ENCODE data around the gene EXOSC10.
A peak's percentile ranks its signal among the peaks of the same experiment; 100 is the strongest.
"Not testable (repeated sequence)": the region's sequence is repeated elsewhere in the genome, so short reads cannot be mapped to it uniquely, and the experiment has no call there.

EXOSC10 gene

DNA sequence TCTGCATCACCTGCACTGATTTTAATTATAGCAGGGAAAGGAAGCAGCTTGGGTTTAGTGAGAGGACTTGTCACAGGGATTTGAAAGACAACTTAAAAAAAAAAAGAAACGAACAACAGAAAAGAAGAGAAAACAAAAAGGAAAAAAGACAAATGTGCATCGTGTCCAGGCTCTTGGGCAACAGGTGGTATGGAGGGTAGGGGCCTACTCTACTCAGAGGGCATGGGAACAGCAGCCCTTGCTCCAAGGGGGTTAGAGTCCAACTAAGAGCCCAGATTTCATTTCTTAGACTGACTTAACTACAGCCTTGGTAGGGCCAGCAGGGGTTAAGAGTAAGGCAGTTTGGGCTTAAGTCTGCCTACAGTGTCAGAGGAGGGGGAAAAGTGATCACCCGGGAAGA, 15.3 kb upstream of the EXOSC10 start:
- DNase-seq (ENCODE audit: insufficient read length, low spot score) (no peak), FAIRE-seq (no peak)

- DNase-seq (ENCODE audit: insufficient read length, low spot score), result no peak
- no peak for FAIRE-seq
These were observed 9.5 kb upstream of the EXOSC10 start for GRCh38 chr1:11109047-11109760.

DNA sequence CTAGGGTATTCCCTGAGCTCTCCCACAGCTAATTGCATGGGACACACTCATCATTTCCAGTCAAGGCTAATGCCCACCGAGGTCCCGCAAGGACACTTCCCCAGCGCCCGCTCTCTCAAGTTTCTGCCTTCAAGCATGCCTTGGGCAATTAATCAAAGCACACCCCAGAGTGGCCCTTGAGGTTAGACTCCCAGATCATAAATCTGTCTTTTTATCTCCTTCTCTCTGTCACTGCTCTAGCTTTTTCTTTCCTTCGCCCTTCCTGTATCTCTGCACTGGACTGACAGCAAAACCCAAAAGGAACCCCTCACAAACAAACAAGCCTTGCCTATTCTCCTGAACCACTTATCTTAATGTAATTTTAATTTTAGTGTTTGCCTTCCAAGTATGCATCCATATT, 7.9 kb upstream of the EXOSC10 start:
- FAIRE-seq (no peak), DNase-seq (ENCODE audit: insufficient read length, low spot score) (no peak)

DNA sequence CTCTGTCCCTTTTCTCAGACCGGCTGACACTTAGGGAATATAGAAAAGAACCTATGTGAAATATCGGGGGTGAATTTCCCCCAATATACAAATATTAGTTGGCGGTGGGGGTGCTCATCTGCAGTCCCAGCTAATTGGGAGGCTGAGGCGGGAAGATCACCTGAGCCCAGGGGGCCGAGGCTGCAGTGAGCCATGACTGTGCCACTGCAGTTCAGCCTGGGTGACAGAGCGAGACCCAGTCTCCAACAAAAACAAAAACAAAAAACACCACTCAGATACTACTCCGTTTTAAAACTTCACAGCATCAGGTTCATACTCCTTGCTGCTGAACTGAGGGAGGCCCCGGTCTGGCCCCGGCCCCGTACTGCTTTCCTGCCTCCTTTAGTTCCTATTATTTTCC, 5.9 kb upstream of the EXOSC10 start:
- DNase-seq (ENCODE audit: insufficient read length, low spot score) (no peak), FAIRE-seq (no peak)

GRCh38 chr1:11101347-11101746, 1.7 kb upstream of the EXOSC10 start:
- FAIRE-seq, result no peak
- no peak for DNase-seq (ENCODE audit: insufficient read length, low spot score)

DNA sequence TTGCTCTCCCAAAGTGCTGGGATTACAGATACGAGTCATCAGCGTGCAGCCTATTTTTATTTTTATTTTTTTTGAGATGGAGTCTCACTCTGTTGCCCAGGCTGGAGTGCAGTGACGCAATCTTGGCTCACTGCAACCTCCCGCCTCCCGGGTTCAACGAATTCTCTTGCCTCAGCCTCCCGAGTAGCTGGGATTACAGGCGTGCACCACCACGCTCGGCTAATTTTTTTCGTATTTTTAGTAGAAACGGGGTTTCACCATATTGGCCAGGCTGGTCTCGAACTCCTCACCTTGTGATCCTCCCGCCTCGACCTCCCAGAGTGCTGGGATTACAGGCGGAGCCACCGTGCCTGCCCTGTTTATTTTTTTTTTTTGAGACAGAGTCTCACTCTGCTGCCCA, 1.1 kb upstream of the EXOSC10 start:
- FAIRE-seq; DNase-seq (ENCODE audit: insufficient read length, low spot score): not testable (repeated sequence)

DNA sequence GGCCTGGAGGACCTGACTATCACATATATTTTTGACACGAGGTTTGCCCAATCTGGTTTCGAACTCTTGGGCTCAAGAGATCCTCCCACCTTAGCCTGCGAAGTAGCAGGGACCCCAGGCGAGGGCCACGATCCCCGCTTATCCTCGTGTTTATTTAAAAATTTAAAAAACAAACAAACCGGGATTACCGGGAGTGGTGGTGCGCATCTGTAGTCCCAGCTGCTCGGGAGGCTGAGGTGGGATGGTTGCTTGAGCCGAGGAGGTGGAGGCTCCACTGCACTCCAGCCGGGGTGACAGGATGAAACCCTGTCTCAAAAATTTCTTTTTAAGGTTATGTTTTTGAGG, 452 bp upstream of the EXOSC10 start:
- FAIRE-seq (no peak), DNase-seq (ENCODE audit: insufficient read length, low spot score) (no peak)

DNA sequence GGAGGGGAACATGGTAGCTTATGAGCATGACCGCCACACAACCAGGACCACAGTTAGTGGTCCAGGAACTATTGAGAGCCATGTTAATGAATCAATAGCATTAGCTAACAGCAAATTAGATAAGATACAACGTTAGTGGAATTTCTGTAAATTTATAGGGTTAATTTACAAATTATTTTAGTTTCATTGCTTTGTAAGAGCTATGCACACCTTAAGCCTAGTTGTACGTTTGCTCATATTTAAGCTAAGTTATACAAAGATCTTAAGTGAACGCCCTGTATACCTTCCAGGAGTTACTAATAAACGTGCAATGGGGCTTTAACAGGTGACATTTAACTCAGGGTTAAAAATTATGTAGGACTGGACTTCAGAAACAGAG, 749 bp downstream of the EXOSC10 start:
- no peak for DNase-seq (ENCODE audit: insufficient read length, low spot score)
- peak; percentile 87 for FAIRE-seq

GRCh38 chr1:11083784-11084183, 15.9 kb downstream of the EXOSC10 start:
- DNase-seq (ENCODE audit: insufficient read length, low spot score); FAIRE-seq: not testable (repeated sequence)

DNA sequence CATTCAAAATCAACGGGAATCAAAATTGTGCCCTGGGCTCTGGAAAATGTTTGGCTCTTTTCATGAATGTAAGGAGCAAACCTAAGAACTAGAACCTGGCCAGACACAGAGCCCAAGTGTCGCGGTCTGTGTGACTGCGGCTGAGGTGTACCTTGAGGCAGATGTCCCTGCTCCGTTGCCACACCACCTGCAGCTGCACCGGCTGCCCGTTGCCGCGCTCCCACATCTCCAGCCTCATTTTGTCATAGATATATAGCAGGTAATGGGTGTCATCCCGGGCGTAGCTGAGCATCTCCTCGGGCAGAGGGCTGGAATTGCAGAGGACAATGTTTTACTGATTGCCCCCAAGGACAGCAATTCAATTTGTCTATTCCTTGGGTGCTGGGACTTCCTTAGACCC, 18.7 kb downstream of the EXOSC10 start:
- DNase-seq (ENCODE audit: insufficient read length, low spot score) (no peak), FAIRE-seq (no peak)

DNA sequence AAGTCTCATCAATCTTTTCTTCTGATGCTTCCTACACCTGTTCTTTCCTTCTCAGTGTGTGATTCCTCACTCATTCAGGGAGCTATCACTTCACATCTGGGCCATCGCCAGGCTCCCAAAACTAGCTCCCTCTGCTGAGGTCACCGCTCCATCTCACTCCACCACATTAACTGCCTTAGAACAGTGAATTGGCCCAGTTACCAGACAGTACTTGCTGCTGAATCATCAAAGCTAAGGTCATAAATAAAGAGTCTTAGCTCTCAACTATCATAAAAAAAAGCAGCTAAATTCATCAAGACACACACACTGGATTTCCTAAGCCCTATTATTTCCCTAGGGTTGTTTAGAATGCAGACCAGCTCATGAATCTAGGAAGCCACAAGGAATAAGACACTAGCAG, 21.0 kb downstream of the EXOSC10 start:
- DNase-seq (ENCODE audit: insufficient read length, low spot score) (no peak), FAIRE-seq (no peak)

DNA sequence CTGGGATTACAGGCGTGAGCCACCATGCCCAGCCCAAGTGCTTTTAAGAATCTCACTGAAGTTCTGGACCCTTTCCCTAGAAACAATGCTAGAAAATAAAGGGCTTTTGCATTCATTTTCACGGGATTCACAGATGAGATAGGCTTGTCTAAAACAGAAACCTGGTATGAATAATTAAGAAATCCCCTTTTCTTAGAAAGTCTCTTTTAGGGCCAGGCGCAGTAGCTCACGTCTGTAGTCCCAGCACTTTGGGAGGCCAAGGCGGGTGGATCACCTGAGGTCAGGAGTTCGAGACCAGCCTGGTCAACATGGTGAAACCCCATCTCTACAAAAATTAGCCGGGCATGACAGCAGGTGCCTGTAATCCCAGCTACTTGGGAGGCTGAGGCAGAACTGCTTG, 26.3 kb downstream of the EXOSC10 start:
- not testable (repeated sequence) for FAIRE-seq; DNase-seq (ENCODE audit: insufficient read length, low spot score)

GRCh38 chr1:11072216-11072917, 27.3 kb downstream of the EXOSC10 start:
- no peak for DNase-seq (ENCODE audit: insufficient read length, low spot score)
- FAIRE-seq, result no peak

DNA sequence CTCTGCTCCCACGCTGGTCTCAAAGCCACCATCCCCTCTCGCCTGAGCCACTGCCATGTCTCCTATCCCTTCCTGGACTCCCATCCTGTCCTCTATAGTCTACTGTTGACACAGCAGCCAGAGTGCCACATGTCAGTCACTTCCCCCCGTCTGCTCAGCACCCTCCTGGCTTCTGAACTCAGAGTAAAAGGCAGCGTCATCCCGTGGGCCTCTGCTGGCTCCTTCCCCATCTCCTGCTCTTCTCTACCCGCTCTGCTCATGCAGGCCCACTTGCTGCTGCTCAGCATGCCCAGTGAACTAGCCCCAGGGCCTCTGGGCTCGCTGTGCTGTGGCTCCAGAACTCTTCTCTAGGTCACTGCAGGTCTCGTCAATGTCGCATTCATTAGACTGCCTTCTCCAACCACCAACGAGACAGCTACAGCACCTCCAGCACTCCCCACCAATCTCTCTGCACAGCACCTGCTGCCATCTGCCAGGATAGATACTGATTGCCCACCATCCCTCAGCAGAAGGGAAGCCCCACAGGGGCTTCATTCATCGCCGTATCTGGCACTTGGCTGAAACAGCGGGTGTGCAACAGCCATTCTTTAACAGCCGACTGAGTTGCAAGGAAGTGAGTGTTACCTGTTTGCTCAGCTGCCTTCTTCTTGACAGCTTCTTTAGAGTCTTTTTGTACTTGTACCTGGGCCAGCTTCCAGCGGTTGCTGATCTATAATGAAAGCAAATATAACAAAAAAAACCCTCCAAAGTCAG, 28.0 kb downstream of the EXOSC10 start:
- DNase-seq (ENCODE audit: insufficient read length, low spot score) (no peak), FAIRE-seq (no peak)

DNA sequence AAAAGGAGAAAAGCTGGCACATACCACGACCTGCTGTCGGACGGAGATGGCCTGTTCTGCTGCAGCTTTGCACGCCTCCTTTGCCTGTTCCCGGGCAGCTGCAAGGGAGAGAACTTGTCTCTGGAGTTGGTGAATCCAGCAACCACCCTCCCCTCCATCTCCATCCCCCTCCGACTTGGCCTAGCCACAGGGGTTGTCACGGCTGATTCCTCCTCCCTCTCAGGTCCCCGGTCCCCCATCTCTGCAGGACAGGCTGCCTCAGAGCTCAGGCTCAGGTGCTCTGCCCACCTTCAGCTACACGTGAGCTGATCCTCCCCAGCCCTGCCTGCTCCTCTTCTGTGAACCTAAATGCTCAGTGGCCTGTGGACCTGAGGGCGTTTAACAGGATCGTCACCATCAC, 28.8 kb downstream of the EXOSC10 start:
- no peak for FAIRE-seq

GRCh38 chr1:11068600-11069473, 30.8 kb downstream of the EXOSC10 start:
- FAIRE-seq (no peak), DNase-seq (ENCODE audit: insufficient read length, low spot score) (no peak)

More for the DNA sequence above, 28.8 kb downstream of the EXOSC10 start:
- DNase-seq (ENCODE audit: insufficient read length, low spot score), result no peak

GRCh38 chr1:11067716-11068599, 31.7 kb downstream of the EXOSC10 start:
- no peak for FAIRE-seq

GRCh38 chr1:11065796-11066195, 33.9 kb downstream of the EXOSC10 start:
- no peak for FAIRE-seq

More at GRCh38 chr1:11067716-11068599, 31.7 kb downstream of the EXOSC10 start:
- DNase-seq (ENCODE audit: insufficient read length, low spot score), result no peak

GRCh38 chr1:11064942-11065341, 34.7 kb downstream of the EXOSC10 start:
- DNase-seq (ENCODE audit: insufficient read length, low spot score) (no peak), FAIRE-seq (no peak)

More at GRCh38 chr1:11065796-11066195, 33.9 kb downstream of the EXOSC10 start:
- no peak for DNase-seq (ENCODE audit: insufficient read length, low spot score)
